Brain microvascular endothelial cell (primary cell): ENCODE measurements around the gene ZNRF1.

ENCODE experiments used
- DNase-seq: peaks from one replicate; pipeline ENCODE4 v3.0.0-alpha.2; 2020
- H3K27ac ChIP-seq: fragments of 250-450 bp; sonication (Bioruptor Pico); 2 replicates; pipeline ENCODE4 v1.5.1; 2020; ENCODE audit warnings: mild to moderate bottlenecking, moderate library complexity
- H3K27me3 ChIP-seq: fragments of 250-450 bp; sonication (Bioruptor Pico); replicated peaks from 2 replicates; pipeline ENCODE4 v1.5.1; 2020; ENCODE audit warnings: mild to moderate bottlenecking
- H3K36me3 ChIP-seq: fragments of 250-450 bp; sonication (Bioruptor Pico); replicated peaks from 2 replicates; pipeline ENCODE4 v1.5.1; 2020; ENCODE audit warnings: mild to moderate bottlenecking
- H3K4me3 ChIP-seq: 2 replicates; pipeline ENCODE4 v1.5.1; 2011; ENCODE audit warnings: low read depth, mild to moderate bottlenecking, control low read depth, low read length, moderate library complexity
- in situ Hi-C: cut with HindIII; loops from 2 replicates; pipeline ENCODE4 v1.10.0; 2017; ENCODE audit warnings: low sequenced_read_pairs, low pct_ligation_motif_present
- TF ChIP-seq, protein P1 (sequence below): IDR thresholded peaks from 2 replicates; pipeline ENCODE4 v1.5.1; 2011; ENCODE audit warnings: low read depth, mild to moderate bottlenecking, moderate library complexity, low read length, control low read depth, inconsistent platforms; ENCODE audit errors: missing control alignments

The ZNRF1 gene

DNA sequence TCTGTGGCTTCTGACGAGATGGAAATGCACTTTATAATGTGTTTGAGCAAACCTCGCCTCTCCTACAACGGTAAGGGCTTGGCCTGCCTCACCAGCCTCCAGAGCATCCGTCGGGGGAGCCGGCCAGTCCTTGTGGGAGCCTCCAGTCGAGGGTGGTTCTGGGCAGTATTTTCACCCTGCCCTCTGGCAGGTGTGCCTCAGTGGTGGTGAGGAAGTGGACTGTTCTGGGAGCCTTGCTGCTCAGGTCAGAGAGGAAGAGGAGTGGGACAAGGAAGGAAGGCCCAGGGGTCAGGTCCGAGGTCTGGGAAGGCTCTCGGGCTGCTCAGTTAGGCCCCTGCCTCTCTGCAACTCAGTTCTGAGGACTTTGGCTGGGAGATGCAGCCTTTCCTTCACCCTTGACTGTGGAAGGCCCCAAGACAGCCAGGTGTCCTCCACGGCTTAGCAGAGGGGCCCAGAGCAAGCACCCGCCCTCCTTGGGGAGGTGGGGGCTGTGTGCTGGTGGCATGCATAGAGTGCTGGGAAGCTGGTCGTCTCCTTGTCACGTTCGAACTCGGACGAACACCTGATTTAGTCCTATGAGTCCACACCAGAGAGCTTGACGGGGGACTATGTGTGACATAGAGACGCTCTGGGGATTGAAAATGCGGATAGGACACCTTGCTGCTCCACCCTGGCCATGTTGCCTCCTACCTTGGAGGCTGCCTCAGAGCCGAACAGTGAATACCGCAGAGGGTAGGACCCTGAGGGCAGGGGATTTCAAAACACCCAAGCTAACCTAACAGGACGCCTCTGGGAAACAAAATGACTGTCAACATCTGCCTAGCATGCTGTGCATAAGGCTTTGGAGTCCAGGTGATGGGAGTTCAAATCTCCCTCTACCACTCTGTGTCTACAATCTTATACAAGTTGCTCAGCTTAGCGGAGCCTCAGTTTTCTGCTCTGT, 95.0 kb downstream of the ZNRF1 start:
- Histone ChIP-seq H3K36me3 (no peaks in the 10 kb centered on the region), H3K4me3 (no peak overlapping the region), H3K27me3 (no peaks in the 10 kb centered on the region), H3K27ac (no peak overlapping the region)
- DNase-seq, result no peak
- in situ Hi-C loops, result no loop called here
- TF ChIP-seq, protein P1, sequence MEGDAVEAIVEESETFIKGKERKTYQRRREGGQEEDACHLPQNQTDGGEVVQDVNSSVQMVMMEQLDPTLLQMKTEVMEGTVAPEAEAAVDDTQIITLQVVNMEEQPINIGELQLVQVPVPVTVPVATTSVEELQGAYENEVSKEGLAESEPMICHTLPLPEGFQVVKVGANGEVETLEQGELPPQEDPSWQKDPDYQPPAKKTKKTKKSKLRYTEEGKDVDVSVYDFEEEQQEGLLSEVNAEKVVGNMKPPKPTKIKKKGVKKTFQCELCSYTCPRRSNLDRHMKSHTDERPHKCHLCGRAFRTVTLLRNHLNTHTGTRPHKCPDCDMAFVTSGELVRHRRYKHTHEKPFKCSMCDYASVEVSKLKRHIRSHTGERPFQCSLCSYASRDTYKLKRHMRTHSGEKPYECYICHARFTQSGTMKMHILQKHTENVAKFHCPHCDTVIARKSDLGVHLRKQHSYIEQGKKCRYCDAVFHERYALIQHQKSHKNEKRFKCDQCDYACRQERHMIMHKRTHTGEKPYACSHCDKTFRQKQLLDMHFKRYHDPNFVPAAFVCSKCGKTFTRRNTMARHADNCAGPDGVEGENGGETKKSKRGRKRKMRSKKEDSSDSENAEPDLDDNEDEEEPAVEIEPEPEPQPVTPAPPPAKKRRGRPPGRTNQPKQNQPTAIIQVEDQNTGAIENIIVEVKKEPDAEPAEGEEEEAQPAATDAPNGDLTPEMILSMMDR, result no peak

DNA sequence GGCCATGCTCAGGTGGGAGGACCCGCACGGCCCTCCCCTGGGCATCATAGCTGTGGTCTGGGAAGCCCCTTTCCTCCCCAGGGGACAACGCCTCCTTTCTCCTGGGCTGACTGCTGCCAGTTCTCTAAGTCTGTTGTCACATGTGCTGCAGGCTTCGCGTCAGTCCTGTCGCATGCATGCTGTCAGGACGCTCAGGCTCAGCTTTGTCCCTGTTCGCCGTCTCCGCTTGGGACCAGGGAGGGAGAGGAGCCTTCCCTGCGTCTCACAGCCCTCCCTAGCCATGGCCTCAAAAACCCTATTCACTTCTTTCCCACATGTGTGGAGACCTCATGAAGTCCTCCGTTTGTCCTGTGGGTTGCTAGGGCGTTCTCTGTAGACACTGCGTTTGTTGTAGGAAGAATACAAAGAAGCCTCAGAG, 96.4 kb downstream of the ZNRF1 start:
- H3K36me3 ChIP-seq, result no peaks in the 10 kb centered on the region
- in situ Hi-C loops, result no loop called here
- H3K27me3 ChIP-seq, result no peaks in the 10 kb centered on the region
- DNase-seq, result no peak
- no peak overlapping the region for H3K4me3 ChIP-seq
- TF ChIP-seq, protein P1, result no peak
- H3K27ac ChIP-seq, result no peak overlapping the region

DNA sequence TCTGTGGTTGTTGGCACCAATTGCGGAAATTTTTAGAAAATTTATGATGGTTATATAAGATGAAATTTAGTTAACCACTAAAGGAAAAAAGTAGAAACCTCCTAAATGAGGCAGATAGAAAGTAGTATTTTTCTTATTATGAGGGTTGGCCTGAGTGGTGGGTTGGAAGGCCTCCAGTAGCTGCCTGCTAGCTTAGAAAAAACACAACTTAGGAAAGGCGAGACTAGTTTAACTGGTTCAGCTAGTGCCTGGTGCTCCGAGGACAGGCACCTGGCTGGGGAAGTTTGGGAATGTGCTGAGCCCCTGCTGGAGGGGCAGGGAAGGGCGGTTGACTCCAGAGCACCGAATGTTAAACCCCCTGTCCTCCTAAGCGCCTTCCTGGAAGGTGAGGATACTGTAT, 97.8 kb downstream of the ZNRF1 start:
- Histone ChIP-seq H3K36me3 (no peaks in the 10 kb centered on the region), H3K27me3 (no peaks in the 10 kb centered on the region), H3K4me3 (no peak overlapping the region), H3K27ac (no peak overlapping the region)
- in situ Hi-C loops, result no loop called here
- no peak for DNase-seq
- TF ChIP-seq, protein P1, result peak; percentile 60

DNA sequence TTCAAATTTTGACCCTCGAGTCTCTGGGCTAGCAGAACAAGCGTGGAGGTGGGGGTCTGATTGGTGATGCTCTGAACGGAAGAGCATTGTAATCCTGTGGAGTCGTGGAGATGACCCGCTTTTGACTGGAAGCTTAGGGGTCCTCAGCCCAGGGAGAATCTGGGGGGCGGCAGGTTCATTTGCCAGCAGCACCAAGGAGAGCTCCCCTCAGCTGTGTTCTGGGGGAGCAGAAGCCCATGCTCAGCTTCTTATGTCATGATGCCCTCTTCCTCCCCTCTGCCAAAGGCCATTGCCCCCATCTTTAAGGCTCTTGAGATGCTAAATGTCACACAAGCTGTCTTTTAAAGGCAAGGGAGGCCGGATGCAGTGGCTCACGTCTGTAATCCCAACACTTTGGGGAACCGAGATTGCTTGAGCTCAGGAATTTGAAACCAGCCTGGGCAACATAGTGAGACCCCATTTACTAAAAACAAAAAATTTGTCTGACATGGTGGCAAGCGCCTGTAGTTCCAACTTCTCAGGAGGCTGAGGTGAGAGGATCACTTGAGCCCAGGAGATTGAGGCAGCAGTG, 98.5 kb downstream of the ZNRF1 start:
- TF ChIP-seq, protein P1, result no peak
- H3K36me3 ChIP-seq, result no peaks in the 10 kb centered on the region
- no peak overlapping the region for H3K4me3 ChIP-seq
- in situ Hi-C loops, result no loop called here
- DNase-seq, result no peak
- no peak overlapping the region for H3K27ac ChIP-seq
- no peaks in the 10 kb centered on the region for H3K27me3 ChIP-seq

DNA sequence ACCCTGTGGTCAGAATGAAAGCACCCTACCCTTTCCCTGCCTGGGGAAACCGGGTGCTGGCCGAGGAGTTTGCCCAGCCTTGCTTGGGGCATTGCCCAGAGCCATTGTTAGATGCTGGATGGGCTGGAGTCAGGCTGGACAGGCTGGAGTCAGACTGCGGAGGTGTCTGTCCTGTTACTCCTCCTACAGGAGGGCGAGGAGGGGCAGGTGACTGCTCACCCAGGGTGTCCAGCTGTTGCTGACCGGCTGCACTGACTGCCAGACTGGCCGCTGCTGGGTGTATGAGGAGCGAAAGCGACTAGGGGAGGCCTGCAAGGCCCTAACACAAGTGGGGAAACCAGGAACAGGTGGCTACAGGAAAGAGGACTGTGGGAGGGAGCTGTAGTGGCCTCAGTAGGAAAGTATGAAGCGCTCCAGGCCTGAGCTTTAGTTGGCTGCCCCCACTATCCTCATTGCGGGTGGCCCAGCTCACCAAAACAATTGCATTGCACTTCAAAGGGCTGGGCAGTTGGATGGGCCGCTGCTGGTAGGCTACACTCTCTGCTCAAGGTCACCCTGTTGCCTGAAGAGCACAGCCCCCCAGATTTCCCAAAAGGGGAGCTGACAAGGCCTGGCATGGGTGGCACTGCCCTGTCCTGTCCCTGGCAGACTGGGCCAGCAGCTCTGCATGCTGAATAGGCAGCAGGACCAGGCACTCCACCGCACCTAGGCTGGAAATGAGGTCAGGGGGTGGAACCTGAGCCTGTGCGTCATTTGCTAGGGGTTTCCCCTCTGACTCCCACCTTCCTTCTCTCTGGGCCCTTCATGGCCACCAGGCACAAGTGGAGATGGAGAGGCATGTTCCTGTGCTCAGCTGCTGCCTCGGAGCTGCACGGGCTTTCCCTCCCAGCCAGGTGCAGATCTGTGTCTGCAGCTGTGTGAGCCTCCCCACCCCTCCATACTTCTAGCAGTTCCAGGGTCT, 99.4 kb downstream of the ZNRF1 start:
- TF ChIP-seq, protein P1, result no peak
- H3K27me3 ChIP-seq, result no peaks in the 10 kb centered on the region
- no peak overlapping the region for H3K4me3 ChIP-seq
- H3K36me3 ChIP-seq, result no peaks in the 10 kb centered on the region
- DNase-seq, result no peak
- in situ Hi-C loops, result no loop called here
- no peak overlapping the region for H3K27ac ChIP-seq
